Stimulated activated CD4-positive, alpha-beta T cell treated with anti-CD3 and anti-CD28 coated beads, Interleukin-2, amount 100 ng/mL, for 48 hours (primary cell): ENCODE data around the gene CNTN5.

ENCODE experiments used
- DNase-seq, 2 donors: peaks; one replicate each; pipeline ENCODE4 v3.0.0-alpha.2; 2020

Gene CNTN5

GRCh38 chr11:100359281-100359680 is 1338.5 kb downstream of the CNTN5 start:
- DNase-seq: no peak

- DNase-seq: no peak
These were observed 1347.1 kb downstream of the CNTN5 start for GRCh38 chr11:100367892-100368291.

DNA sequence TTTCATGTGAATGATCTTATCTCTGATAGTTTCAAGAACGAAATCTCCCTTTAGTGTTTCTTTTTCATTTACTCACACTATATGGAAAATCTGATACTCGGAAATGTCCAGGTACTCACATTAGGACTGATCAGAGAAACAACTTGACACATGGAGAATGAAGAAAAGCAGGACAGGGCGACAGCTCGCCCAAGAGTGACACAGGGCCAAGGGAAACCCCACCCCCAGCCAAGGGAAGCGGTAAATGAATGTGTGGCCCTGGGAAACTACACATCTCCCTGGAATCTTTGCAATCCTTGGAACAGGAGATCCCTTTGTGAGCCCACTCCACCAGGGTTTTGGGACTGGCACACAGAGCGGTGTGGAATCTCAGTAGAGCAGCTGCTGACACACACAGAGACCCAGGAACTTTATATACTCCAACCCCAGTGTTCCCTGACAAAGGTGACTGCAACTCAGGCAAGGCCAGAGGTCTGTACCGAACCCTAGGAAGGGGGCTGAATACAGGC is 1362.7 kb downstream of the CNTN5 start:
- DNase-seq: no peak

DNA sequence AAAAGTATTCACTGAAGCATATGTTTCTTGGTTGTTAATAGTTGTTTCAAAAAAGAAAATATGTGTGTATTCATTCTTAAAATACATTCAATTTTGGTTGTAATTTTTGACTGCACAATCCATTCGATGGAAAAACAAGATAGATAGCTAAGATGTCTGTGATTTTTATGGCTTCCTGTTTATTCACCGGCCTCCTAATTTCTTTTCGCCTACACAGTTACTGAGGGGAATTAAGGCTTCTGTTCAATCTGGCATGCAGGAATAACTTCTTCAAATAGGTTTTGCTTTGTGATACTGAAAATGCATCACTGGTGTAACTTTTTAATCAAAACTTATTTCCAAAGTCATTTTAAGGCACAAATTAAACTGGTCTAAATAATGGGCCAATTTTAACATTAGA is 1375.5 kb downstream of the CNTN5 start:
- DNase-seq: no peak

DNA sequence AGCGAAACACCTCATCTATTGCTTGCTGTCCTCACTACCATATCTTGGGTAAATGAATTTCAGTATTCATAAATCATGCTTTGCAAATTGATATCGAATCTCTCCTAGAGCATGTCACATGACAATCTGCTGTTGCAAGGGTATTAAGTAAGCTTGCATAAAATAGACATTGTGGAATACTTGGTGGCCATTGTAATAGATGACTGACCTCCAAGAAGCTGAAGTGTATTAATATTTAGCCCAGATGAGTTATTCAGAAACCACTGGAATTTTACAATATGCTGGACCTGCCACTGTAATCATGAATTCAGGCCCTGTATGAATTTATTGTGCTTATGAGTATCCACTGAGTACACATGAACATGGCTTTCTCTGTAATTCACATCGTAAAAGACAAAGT is 1376.7 kb downstream of the CNTN5 start:
- no peak for DNase-seq

DNA sequence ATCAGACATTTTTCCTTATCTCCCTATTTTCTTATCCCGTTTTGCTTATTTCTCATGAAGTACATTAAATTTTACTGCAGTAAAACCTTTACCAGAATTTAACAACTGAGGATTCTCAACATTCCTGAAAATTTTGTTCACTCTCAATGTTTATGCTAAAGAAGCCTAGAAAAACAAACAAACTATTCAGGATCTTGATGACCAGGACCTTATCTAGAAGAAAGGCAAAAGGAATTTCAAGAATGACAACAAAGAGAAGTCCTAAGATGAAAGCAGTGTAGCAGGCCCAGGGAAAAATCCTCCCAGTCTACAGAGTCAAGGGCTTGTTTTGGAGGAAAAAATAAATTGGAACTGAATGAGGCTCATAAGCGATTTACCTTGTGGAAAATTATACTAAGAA is 1383.1 kb downstream of the CNTN5 start:
- no peak for DNase-seq

DNA sequence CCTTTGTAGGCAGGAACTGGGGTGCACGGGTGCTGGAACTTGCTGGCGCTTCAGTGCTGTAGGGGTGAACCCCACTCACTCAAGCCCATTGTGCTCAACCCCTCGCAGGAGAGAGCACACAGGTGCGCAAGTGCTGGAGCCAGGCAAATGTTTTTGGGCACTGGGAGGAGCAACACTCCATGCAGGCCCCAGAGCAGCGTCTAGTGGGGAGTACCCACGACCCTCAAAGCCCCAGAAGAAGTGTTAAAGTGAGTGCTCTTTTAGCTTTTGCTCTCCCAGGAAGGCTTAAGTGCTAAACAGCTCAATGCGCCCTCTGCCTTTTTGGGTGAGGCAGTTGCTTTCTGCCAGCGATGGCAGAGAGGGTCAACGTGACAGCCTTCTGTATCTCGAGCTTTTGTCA is 1384.2 kb downstream of the CNTN5 start:
- DNase-seq: no peak
